Muscle of arm (tissue), 12 donors: ENCODE data around the gene EXOG. TPM values are rescaled to one million over a fixed set of nuclear protein-coding genes. Genes with fewer than 3 reads are reported as not detected.
"Not testable (repeated sequence)": the region's sequence is repeated elsewhere in the genome, so short reads cannot be mapped to it uniquely, and the experiment has no call there.

Source experiments
- DNase-seq: peaks from one replicate; pipeline ENCODE4 v3.0.0-alpha.2; 2013
- polyA plus RNA-seq, 12 donors: library from polyadenylated mRNA; unstranded; fragments of 120-200 nt; gene quantifications; one replicate each; pipeline ENCODE4 v1.2.1, GENCODE V29; 2013; ENCODE audit not compliant: insufficient read length in 12 of 12

Gene EXOG
- polyA plus RNA-seq, 12 donors, result 9.1 to 25.4 (median 17.0) TPM; not detected in 1

DNA sequence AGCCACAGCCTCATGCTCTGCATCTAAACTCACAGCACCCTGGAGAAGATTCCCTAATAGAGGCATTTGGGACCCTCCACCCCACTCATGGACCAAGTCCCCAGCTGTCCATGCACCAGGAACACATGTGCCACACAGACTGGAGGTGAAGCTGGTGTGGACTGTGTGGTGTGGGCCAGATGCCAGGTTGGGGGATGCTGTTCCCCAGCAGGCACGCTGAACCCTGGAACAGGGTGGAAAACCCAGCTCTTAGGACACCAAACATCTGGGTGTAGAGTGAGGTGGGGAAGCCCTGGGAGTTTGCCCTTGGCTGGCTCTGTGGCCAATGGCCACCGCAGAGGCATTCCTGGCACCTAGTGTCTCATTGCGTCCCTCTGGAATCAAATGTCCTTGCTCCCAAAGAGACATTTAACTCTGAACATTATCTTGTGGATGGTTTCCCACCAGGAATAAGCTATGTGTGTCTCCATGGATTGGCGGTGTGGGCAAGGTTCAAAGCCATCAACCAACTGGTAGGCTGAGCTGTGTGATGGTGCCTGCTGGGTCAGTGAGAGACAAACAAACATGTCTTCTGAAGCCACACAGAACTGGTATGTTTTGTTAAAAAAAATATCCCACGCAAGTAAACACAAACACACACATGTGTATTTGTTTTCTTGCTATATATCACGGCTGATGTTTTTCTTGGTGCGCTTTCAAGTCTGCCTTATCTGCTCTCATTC, 65.0 kb downstream of the EXOG start:
- no peak for DNase-seq

DNA sequence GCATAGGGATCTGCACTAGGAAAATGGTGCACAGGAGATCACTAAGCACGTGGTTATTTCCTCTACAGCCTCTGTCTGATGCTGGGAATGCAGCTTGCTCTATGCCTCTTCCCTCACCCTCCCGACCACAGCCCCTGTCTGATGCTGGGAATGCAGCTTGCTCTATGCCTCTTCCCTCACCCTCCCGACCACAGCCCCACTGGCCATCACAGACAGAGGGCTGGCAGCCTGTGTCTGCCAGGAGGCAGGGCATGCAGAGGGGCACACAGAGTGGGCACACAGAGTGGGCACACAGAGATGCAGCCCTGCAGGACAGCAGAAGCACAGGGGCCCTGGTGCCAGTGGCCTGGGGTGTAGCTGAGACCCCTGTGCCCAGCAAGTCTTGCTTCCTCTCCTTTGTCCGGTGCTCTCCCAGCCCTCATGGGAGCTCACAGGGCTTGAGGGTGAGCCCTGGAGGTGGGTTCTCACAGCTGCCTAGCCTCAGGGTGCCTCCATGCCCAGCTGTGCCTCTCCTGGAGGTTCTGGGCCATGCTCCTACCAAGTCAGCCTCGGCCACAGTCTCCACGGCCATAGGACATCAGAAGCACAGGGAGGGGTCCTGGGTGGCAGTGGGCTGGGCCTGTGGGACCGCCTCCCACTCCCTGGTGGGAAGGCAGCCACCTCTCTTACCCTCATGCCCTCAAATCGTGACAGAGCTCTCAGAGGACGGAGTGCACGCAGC, 65.8 kb downstream of the EXOG start:
- DNase-seq, result no peak

DNA sequence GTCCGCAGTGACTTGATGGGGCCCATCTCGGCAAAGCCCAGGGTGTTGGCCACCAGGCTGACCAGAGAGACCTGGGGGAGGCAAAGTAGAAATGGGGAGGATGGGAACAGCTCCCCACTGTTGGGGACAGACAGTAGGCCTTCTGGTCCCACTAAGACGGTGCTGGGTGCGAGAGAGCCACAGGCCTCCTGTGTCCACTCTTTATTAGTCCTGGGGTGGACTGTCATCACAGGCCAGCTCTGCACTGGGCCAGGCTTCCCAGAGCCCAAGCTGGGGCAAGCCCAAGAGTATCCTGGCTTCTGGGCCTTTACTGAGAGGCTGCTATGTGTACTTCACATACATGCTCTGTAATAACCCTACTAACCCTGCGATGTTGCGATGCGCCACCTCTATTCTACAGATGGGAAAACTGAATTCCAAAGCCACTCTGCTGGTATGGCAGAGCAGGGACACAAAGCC, 66.4 kb downstream of the EXOG start:
- no peak for DNase-seq

DNA sequence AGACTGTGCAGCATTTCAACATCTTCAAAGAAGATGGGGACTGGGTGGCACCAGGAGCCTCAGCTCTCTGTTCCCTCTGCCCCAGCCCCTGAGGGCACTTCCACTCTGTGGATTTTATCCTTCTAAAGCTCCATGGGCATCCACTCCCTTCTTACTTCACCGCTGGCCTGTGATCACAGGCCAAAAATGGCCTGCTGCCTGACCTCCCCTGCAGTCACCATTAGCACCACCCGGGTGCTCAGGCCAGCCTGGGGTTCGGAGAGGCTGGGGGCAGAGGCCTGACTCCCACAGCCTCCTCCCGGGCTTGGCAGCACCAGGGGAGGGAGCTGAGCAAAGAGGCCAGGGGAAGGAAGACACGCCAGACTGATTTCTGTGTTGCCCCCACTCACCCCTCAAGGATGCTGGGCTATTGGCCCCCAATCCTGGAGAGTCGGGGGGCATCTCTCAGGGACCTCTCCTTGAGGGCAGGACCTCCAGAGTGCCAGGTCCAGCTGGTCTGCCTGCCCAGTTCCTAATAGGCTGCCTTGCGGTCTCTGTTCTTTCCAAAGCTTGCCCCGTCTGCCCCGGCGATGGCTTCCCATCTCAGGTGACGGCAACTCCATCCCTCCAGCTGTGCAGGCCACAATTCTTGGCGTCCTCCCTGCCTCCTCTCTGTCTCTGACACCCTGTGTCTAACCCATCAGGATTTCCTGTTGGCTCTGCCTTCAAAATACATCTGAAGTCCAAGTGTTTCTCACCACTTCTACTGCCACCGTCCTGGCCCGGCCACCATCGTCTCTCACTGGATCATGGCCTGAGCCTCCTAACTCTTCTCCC, 67.1 kb downstream of the EXOG start:
- DNase-seq, result no peak

DNA sequence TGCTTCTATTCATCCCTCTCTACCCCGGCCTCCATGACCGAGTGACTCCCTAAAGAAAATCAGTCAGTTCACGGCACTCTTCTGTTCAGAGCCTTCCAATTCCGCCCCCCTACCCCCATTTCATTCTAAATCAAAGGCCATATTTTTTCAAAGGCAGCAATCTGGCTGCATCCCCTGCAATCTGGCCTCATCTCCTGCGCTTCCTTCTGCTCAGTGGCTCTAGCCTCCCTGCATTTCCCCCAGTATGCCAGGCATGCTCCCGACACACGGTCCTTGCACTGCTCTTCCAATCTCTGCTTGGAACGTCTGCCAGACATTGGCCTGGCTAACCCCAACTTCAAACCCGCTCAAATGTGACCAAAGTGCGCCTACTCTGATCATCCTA, 67.7 kb downstream of the EXOG start:
- no peak for DNase-seq

DNA sequence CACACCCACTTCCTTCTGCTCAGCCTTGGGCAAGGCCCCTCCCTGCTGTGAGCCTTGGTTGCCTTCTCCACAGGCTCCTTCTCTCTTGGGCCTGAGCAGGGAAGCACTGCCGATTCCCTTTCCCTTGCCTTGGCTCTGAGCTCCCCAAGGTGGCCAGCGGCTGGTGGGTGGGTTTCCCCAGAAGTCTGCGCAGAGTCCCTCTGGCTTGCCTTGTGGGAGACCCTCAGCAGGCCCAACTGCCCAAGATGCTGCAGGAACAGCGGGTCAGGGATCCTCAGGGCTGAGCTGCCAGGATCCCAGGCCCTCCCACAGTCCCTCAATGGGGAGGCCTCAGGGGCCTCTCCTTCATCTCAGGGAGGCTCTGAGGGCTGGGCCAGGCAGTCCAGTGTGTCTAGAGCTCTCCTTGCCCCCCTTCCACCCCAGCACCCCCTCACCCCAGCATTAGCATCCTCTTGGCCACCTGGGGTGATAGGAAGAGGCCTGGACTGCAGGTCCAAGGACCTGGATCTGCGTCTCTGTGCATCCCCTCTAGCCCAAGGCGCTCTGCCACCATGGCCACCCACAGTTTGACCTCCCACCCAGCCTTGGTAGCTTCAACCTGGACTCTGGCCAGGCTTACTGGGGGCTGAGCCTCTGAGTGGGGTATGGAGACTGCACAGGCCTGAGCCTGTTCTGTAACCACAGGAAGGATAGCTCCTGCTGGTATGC, 68.6 kb downstream of the EXOG start:
- DNase-seq, result no peak

DNA sequence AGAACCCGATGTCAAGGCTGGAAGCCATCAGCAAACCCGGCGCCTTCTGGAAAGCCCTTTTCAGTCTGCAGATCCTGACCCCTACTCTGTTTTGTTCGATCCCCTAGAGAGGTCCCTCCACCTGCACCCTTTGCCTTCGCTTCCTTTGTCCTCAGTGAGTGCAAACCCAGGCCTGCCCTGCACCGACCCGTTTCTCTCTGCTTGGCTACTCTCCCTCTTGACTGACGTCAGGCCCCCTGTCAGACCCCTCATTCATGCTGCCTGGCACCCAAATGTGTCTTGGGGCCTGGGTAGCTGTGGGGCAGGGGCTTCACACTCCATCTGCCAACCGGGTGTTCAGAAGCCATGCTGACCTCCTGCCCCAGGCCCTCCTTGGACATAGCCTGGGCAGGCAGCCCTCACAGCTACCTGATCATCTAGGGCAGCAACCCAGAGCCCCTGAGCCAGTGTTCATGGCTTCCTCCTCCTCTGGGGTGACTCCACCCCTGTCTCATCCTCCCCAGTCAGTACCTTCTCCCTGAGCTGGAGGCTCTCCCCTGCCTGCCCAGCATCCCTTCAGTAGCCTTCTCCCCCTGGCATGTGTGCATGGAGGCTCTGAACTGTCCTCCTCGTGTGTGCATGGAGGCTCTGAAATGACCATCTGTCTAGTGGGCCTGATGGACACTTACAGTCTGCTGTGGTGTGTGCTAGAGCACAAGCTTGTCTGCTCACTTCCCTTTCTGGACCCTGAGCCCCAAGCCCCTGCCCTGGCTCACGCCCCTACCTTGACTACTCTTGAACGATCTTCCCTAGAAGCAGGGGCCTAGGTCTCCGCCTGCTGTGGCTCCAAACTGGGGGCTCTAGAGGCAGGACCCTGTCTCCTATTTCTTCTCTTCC, 69.4 kb downstream of the EXOG start:
- DNase-seq, result no peak

DNA sequence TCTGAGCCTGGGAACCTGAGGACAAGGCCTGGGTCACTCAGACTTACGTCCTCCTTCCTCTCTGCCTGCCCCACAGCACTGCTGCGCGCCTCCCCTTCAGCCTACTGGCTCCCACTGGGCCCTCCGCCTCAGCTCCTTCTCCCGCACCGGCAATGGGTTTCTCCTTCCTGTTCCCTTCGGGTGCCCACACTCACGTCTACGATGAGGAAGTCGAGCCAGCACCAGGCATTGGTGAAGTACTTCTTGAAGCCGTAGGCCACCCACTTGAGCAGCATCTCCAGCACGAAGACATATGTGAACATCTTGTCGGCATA, 70.0 kb downstream of the EXOG start:
- DNase-seq, result no peak

DNA sequence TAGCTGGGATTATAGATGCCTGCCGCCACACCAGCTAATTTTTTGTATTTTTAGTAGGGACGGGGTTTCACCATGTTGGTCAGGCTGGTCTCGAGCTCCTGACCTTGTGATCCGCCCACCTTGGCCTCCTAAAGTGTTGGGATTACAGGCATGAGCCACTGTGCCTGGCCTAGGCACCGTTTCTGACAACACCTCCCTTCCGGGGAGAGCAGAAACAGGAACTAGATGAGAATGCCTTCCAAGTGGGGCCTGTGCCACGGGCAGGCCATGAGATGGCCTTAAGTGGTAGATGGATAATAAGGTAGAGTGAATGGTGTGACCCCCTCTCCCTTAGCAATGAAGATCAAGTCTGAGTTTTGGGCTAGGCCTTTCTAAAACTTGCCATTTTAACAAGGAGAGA, 70.7 kb downstream of the EXOG start:
- not testable (repeated sequence) for DNase-seq

DNA sequence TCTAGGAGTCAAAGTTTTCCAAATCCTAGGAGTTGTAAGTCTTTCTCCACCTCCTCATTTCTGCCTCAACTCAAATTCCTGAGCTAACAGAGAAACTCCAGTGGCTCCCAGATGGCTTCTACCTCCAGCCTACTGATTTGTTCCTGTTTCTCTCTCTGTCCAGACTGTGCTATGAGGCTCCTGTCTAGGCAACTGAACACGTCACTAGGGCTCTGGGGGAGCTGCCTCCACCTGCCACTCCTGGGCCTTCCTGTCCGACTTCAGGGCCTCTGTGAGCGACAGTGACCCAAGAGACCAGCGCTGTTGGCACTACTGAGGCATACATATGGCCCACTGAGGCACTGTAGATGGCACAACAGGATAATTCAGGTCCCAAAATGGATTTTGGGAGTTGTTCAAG, 71.4 kb downstream of the EXOG start:
- no peak for DNase-seq

DNA sequence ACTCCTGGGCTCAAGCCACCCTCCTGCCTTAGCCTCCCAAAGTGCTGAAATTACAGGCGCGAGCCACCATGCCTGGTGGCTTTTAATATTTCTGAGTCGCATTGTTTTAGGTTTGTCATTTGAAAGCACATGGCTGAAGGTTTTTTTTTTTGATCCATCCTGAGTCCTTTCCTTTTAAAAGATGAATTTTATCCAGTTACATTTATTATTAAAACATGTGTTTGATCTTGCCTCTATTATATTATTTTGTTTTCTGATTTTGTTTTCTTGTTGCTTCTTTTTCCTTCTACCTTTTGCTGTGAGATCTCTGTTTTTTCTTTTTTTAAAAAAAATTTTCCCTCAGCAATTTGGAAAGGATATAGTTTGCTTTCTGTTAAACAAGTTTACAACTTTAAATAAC, 77.0 kb downstream of the EXOG start:
- DNase-seq, result no peak

DNA sequence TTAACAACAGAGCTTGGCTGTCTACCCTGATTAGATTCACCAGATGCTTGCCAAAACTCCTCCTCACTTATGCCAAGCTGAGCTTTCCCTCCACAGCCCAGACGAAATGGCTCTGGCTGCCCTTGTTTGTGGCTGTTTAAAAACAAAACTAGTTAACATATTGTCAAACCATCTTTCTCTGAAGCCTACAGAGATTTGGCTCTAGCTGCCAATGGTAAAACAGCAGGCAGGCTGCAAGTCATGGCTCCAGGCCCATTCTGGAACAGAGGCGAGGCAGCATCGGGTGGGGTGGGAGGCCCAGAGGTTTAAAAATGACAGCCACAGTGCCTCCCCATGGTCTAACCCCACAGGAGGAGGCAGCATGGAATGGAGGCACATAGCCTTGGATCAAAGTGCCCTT, 77.4 kb downstream of the EXOG start:
- DNase-seq, result no peak

DNA sequence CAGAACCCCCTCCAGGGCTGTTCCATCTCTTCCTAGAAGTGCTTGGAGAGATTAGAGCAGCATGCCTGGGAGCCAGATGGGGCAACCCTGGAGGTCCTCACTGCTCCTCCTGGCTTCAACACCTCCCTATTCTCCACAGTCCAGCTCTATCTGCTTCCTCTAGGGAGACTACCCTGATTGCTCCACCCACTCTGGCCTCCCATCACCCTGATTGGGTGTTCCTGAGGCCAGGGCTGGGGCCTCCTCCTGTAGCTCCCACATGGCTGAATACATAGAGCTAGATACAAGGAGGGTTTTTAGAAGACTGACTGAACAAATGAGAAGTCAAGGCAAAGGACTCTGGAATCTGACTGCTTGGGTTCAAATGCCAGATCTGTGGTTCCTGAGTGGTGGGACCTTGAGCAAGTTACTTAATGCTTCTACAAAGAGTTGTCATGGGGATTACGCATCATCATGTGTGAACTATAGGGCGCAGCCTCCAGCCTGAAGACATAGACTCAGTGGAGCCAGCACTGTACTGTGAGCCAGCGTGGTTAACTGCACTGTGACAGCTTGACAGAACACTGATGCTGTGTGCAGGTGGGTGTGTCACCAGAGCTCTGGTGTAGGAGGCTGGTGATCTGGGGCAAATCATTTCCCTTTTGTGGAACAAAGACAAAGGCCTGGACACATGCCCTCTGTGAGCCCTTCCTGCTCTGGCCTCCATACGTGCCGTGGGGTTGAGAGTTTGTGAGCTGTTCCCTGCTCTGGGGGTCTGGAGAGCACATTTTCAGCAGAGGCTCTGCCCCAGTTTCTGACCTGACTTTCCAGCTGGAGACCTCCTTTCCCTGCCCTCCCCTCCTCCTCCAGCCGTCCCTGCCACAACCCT, 78.5 kb downstream of the EXOG start:
- no peak for DNase-seq

DNA sequence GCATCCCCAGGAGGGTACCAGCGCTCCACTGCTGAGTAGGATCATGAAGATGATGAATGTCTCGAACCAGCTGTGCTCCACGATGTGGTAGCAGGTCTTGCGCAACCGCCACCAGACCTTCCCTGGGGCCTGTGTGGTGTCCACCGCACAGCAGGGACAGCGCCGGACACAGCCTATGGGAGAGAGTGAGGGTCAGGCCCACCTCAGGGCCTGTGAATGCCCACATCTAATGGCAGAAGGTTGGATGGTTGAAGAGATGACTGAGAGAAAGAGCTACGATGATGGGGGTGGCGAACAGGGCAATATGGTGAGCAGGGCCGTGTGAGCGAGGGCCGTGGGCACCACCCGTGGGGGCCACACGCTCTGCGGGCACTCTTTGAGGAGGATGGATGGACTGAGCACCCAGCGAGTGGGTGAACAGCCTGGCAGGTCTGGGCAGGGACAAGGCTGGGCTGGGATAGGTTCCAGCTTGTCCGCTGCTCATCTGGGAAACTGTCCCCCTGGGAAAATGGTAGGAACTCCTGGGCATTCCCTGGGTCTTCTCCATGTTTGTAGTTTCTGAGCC, 79.2 kb downstream of the EXOG start:
- DNase-seq, result no peak

Other genes with a start within 250 kb of the EXOG start
- under 1 TPM in 9 of 12 donors, not detected in 3; 0.12 to 0.30 (median 0.15) TPM for gene SLC22A13, start 230.5 kb upstream of the EXOG start, polyA plus RNA-seq
- under 1 TPM in 9 of 12 donors, not detected in 3; 0.12 to 0.49 (median 0.16) TPM for gene SLC22A14, start 214.0 kb upstream of the EXOG start, polyA plus RNA-seq
- 1 to 10 TPM in 11 of 12 donors, not detected in 1; 2.8 to 9.0 (median 3.5) TPM for gene XYLB, start 149.6 kb upstream of the EXOG start, polyA plus RNA-seq
- gene ACVR2B, start 42.5 kb upstream of the EXOG start, polyA plus RNA-seq, result 10 to 100 TPM in 11 of 12 donors, 1 to 10 TPM in 1; 9.5 to 34.7 (median 16.2) TPM
- 1 to 10 TPM in 11 of 12 donors, not detected in 1; 2.0 to 9.3 (median 6.7) TPM for gene SCN5A, start 153.3 kb downstream of the EXOG start, polyA plus RNA-seq